Suprapubic skin (tissue), 4 donors: ENCODE data around the gene CRYBG2.

Source experiments
- EP300 ChIP-seq: sonication (generic); formaldehyde crosslinking; IDR thresholded peaks from one replicate; pipeline ENCODE4 v1.6.1; 2017; ENCODE audit warnings: antibody characterized with exemption
- POLR2A ChIP-seq, 2 donors: fragments of 450-650 bp; IDR thresholded peaks; one replicate each; pipeline ENCODE4 v1.6.1; 2017; ENCODE audit warnings: antibody characterized with exemption in 2 of 2, mild to moderate bottlenecking in 2 of 2, moderate library complexity in 2 of 2
- POLR2AphosphoS5 ChIP-seq, 3 donors: sonication (generic); formaldehyde crosslinking; IDR thresholded peaks; one replicate each; pipeline ENCODE4 v1.6.1; 2017; ENCODE audit warnings: antibody characterized with exemption in 3 of 3
- TF ChIP-seq, protein P1 (sequence below), 2 donors: fragments of 200-600 bp in 1 of 2; fragments of 450-650 bp in 1 of 2; sonication (generic) in 1 of 2; IDR thresholded peaks; one replicate each; pipeline ENCODE4 v1.5.1; 2016 to 2019; ENCODE audit warnings: antibody characterized with exemption in 2 of 2, mild to moderate bottlenecking in 1 of 2, moderate library complexity in 1 of 2

DNA sequence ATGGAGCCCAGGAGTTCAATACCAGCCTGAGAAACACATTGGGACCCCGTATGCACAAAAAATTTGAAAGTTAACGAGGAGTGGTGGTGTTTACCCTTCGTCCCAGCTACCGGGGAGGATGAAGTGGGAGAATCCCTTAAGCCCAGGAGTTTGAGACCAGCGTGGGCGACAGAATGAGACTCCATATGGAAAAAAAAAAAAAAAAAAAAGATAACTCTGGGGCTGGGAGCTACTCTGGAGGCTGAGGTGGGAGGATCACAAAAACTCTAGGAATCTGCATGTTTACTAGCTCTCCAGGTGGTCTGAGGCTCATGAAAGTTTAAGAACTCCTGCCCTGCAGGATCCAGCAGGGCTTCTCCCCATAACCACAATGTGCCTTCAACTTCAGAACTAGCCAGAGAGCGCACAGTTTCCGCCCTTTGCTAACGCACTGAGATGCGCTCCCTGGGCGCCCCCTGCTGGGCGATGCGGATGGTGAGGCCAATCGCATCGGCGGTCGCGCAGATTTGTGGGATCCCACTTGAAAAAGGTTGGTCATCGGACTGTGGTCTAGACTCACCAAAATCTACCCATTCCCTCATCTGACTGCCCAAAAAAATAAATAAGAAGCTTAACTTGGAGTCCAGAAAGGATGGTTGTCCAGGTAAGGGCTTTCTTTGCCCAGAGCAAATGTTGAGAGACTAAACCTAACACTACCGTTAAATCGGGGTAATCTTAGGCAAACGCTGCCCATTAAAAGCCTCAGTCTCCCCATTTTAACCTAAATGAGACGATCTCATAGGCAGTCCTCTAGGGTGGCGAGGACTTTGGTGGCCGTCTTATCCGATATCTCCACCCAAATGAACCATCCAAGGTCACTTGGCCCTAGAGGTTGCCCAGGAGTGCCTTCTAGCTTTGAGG, 9.9 kb upstream of the CRYBG2 start:
- TF ChIP-seq EP300 = no peak
- TF ChIP-seq, protein P1, sequence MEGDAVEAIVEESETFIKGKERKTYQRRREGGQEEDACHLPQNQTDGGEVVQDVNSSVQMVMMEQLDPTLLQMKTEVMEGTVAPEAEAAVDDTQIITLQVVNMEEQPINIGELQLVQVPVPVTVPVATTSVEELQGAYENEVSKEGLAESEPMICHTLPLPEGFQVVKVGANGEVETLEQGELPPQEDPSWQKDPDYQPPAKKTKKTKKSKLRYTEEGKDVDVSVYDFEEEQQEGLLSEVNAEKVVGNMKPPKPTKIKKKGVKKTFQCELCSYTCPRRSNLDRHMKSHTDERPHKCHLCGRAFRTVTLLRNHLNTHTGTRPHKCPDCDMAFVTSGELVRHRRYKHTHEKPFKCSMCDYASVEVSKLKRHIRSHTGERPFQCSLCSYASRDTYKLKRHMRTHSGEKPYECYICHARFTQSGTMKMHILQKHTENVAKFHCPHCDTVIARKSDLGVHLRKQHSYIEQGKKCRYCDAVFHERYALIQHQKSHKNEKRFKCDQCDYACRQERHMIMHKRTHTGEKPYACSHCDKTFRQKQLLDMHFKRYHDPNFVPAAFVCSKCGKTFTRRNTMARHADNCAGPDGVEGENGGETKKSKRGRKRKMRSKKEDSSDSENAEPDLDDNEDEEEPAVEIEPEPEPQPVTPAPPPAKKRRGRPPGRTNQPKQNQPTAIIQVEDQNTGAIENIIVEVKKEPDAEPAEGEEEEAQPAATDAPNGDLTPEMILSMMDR (IDR thresholded peaks at IDR 0.05) = peak; percentile 64 to 87
- TF ChIP-seq POLR2A (IDR thresholded peaks at IDR 0.05) = no peak
- no peak for TF ChIP-seq POLR2AphosphoS5 (IDR thresholded peaks at IDR 0.05)
